ENCODE data around the gene KCNQ4. TPM values are rescaled to one million over a fixed set of nuclear protein-coding genes. Genes with fewer than 3 reads are reported as not detected.

KCNQ4 gene
- total and polyA plus RNA-seq, 2 of the 13 experiments (the other 11 are each of a cell fraction or from before 2014, with no cell fraction given), result 0.02 to 0.09 TPM

- TF ChIP-seq CTCF (CRISPR knock-in tag; IDR thresholded peaks at IDR 0.05) (no peak), MED8 (CRISPR knock-in tag; IDR thresholded peaks at IDR 0.05; ENCODE audit: insufficient replicate concordance) (no peak), ZHX2 (IDR thresholded peaks at IDR 0.05; ENCODE audit: low read depth) (no peak), ZHX2 (CRISPR knock-in tag; IDR thresholded peaks at IDR 0.05; ENCODE audit: borderline replicate concordance) (no peak)
Observed at GRCh38 chr1:40786995-40787705, 3.6 kb downstream of the KCNQ4 start (continued).

Measured in HepG2 (cell line).